GM12872 (cell line): ENCODE data around the gene KLK15.

Experiments used
- TF ChIP-seq, protein P1 (sequence below): IDR thresholded peaks from 3 replicates; pipeline ENCODE4 v1.5.1; 2011; ENCODE audit warnings: low read depth, mild to moderate bottlenecking, low read length, moderate library complexity; ENCODE audit not compliant: insufficient read depth

KLK15 gene

DNA sequence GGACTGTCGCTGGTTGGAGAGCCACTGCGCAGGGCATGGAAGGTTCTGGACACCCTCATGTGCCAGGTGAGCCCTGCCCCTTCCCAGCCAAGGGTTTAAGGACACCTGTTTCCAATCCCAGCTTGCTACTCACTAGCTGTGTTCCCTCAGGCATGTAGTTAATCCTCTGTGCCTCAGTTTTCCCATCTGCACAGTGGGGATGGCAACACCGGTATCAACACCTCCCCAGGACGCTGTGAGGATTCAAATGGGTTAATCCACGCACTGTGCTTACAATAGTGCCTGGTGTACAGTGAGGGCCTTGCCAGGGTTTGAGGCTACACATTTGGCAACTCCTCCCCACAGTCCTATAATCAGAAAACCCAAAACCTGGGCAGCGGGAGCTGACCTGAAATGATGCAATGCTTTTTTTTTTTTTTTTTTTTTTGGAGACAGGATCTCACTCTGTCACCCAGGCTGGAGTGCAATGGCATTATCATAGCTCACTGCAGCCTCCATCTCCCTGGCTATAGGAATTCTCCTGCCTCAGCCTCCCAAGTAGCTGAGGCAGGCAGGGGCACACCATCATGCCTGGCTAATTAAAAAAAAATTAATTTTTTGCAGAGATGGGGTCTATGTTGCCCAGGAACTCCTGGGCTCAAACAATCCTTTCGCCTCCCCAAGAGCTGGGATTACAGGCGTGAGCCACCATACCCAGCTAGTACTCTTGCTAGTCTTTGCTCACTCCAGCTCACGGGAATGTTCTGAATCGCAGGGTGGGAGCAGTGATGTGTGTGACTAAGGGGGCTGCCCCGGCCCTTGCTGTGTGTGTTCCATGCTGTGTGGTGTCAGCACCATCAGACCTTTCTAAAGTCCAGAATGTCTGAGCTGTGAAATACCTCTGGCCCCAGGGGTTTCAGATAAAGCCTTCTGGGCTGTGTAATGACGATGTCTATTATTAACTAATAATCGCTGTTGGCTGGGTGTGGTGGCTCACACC, 40.8 kb downstream of the KLK15 start:
- TF ChIP-seq, protein P1, sequence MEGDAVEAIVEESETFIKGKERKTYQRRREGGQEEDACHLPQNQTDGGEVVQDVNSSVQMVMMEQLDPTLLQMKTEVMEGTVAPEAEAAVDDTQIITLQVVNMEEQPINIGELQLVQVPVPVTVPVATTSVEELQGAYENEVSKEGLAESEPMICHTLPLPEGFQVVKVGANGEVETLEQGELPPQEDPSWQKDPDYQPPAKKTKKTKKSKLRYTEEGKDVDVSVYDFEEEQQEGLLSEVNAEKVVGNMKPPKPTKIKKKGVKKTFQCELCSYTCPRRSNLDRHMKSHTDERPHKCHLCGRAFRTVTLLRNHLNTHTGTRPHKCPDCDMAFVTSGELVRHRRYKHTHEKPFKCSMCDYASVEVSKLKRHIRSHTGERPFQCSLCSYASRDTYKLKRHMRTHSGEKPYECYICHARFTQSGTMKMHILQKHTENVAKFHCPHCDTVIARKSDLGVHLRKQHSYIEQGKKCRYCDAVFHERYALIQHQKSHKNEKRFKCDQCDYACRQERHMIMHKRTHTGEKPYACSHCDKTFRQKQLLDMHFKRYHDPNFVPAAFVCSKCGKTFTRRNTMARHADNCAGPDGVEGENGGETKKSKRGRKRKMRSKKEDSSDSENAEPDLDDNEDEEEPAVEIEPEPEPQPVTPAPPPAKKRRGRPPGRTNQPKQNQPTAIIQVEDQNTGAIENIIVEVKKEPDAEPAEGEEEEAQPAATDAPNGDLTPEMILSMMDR, result no peak

DNA sequence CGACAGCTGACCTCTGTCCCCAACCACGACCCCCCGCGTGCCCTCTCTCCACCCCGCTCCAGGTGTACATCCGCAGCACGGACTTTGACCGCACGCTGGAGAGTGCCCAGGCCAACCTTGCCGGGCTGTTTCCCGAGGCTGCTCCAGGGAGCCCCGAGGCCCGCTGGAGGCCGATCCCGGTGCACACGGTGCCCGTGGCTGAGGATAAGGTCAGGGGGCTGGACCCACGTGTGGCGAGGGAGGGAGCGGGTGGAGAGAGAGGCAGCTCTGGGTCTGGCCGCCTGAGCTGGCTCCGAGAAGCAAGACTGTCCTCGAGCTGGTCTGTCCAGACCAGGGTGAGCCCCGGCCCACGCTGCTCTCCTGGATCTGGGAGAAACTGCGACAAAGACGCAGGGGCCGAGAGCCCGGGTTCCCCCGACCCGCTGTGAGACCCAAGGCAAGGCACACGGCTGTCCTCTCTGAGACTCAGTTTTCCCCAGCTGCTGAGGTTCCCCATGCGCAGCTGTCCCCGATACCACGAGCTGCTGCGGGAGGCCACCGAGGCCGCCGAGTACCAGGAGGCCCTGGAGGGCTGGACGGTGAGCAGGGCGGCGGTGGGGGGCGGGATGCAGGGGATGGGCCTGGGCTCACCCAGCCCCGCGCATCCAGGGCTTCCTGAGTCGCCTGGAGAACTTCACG, 41.6 kb downstream of the KLK15 start:
- TF ChIP-seq, protein P1, result no peak

DNA sequence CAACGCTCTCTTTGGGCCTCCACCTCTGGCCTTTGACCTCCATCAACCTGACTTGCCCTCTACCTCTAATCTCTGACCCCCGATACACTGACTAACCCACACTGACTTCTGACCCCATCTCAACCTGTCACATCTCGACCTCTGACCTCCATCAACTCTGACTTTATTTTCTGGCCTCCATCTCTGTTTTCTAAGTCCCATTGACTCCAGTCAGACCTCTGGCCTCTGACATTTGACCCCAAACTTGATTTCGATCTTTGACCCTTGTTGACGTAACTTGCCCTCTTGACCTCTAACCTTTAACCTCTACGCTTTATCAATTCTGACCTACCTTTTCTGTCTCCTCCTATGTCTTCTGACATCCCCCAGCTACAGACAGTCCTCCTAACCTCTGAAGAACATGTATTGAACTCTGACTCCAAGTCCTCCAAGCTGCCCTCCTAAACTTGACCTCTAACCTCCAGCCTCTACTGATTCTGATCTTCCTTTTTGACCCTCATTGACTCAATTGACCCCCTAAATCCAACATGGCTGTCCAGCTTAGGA, 42.4 kb downstream of the KLK15 start:
- TF ChIP-seq, protein P1, result no peak

DNA sequence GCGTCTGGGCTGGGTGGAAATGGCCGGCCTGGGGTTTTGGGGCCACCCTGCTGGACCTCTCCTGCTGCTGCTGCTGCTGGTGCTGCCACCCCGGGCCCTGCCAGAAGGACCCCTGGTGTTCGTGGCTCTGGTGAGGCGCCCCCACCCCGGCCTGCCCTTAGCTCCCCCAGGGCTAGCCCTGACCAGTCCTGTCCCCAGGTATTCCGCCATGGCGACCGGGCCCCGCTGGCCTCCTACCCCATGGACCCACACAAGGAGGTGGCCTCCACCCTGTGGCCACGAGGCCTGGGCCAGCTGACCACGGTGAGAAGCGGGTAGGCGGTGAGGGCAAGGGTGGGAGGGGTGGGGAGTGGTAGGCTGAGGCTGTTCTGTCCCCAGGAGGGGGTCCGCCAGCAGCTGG, 43.0 kb downstream of the KLK15 start, which contains the start of gene ACP4:
TSS of gene ACP4 (plus strand) at position 20 of the 400 bp plus-strand sequence. CDS start at position 20, 0 bp downstream.
- TF ChIP-seq, protein P1, result no peak

DNA sequence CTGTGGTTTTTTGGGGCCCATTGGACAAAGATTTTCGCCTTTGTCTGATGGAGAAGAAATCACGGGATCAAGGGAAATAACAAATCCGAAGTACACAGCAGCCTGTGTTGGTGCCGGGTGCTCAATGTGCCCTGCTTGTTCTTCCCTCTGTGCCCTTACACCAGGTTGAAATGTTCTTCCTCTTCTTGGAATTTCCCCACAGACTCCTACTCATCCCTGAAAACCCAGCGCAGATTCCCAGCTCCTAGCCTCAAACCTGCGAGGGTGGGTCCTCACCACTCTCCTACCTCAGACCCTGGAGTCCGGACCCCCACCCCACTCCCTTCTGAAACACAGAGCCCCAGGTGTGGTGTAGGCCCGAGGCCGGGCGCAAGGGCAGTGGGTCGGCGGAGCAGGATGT, 48.0 kb downstream of the KLK15 start:
- TF ChIP-seq, protein P1, result no peak

GRCh38 chr19:50784710-50785109, 48.7 kb downstream of the KLK15 start:
- TF ChIP-seq, protein P1, result no peak

GRCh38 chr19:50780753-50781435, 52.5 kb downstream of the KLK15 start:
- TF ChIP-seq, protein P1, result no peak
